ENCODE results near the gene GNAZ.
"Not testable (repeated sequence)": the region's sequence is repeated elsewhere in the genome, so short reads cannot be mapped to it uniquely, and the experiment has no call there.

GNAZ gene

DNA sequence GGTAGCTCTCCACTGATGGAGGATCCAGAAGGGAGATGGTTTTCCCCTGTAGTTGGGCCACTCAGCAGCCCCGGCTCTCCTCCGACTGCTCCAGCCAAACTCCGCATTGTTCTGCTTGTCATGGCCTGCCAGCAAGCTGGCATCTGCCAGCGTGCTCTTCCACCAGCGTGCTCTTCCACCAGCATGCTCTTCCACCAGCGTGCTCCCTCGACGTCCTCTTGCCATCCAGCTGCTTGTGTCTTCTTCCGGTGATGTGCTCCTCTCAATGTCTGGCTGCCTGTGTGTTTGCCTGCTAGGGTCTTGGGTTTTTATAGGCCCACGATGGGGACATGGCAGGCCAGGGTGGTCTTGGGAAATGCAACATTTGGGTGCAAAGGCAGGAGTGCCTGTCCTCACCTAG lies 43.5 kb upstream of the GNAZ start:
- DNase-seq: no peak
- no peak overlapping the region for H2AK5ac ChIP-seq (ENCODE audit: low read length)
- no peak overlapping the region for H2BK12ac ChIP-seq (ENCODE audit: low read length)
- no peaks in the 10 kb centered on the region for H3K4me1 ChIP-seq (ENCODE audit: control insufficient read depth in 1 of 2, insufficient read depth in 2 of 2, low read length in 2 of 2)
- WGBS (ENCODE audit: extremely low coverage, insufficient coverage, insufficient read length): no CpG with 5 or more reads among the region's 10 CpGs
- H3K23ac ChIP-seq (ENCODE audit: low read length): no peak overlapping the region
- H3K18ac ChIP-seq (ENCODE audit: low read length): no peak overlapping the region
- H3K14ac ChIP-seq (ENCODE audit: low read length): no peak overlapping the region
- H3K79me1 ChIP-seq (ENCODE audit: low read length): no peaks in the 10 kb centered on the region
- H3K4me3 ChIP-seq (ENCODE audit: low read depth, low read length): no peak overlapping the region
- no peak overlapping the region for H3K4ac ChIP-seq (ENCODE audit: low read depth, low read length)
- H2BK120ac ChIP-seq (ENCODE audit: insufficient read depth, low read length, poor library complexity): no peak overlapping the region
- H3K79me2 ChIP-seq (ENCODE audit: control insufficient read depth, insufficient read depth, low read length, poor library complexity): no peaks in the 10 kb centered on the region
- no peaks in the 10 kb centered on the region for H3K36me3 ChIP-seq (ENCODE audit: control insufficient read depth in 1 of 2, insufficient read depth in 2 of 2, low read length in 2 of 2)
- H2BK5ac ChIP-seq (ENCODE audit: low read depth, low read length, poor library complexity): no peak overlapping the region
- no peaks in the 10 kb centered on the region for H3K27me3 ChIP-seq (ENCODE audit: insufficient read depth, low read length)
- H2AFZ ChIP-seq (ENCODE audit: insufficient read depth, low read length, poor library complexity): no peak overlapping the region
- no peak overlapping the region for H3K4me2 ChIP-seq (ENCODE audit: low read length)
- H4K8ac ChIP-seq (ENCODE audit: low read depth, low read length): no peak overlapping the region
- no peaks in the 10 kb centered on the region for H3K9me3 ChIP-seq (ENCODE audit: insufficient read depth, low read depth, low read length)
- H3K27ac ChIP-seq (ENCODE audit: low read depth, low read length): no peak overlapping the region
- H4K12ac ChIP-seq (ENCODE audit: low read depth, low read length): no peak overlapping the region
- no peak overlapping the region for H4K91ac ChIP-seq (ENCODE audit: low read depth, low read length)
- H3K9ac ChIP-seq (ENCODE audit: low read length): no peak overlapping the region

DNA sequence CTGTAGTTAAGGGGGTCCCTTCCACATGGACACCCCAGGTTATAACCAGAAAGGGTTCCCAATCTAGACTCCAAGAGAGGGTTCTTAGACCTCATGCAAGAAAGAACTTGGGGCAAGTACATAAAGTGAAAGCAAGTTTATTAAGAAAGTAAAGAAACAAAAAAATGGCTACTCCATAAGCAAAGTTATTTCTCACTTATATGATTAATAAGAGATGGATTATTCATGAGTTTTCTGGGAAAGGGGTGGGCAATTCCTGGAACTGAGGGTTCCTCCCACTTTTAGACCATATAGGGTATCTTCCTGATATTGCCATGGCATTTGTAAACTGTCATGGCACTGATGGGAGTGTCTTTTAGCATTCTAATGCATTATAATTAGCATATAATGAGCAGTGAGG lies 42.5 kb upstream of the GNAZ start:
- not testable (repeated sequence) for H2BK12ac ChIP-seq (ENCODE audit: low read length); H3K27ac ChIP-seq (ENCODE audit: low read depth, low read length); H3K79me2 ChIP-seq (ENCODE audit: control insufficient read depth, insufficient read depth, low read length, poor library complexity); H3K9ac ChIP-seq (ENCODE audit: low read length); H4K8ac ChIP-seq (ENCODE audit: low read depth, low read length); H3K79me1 ChIP-seq (ENCODE audit: low read length); H2AK5ac ChIP-seq (ENCODE audit: low read length); H3K9me3 ChIP-seq (ENCODE audit: insufficient read depth, low read depth, low read length); H3K27me3 ChIP-seq (ENCODE audit: insufficient read depth, low read length); H2AFZ ChIP-seq (ENCODE audit: insufficient read depth, low read length, poor library complexity); H3K36me3 ChIP-seq (ENCODE audit: control insufficient read depth in 1 of 2, insufficient read depth in 2 of 2, low read length in 2 of 2); H3K4me3 ChIP-seq (ENCODE audit: low read depth, low read length); H3K23ac ChIP-seq (ENCODE audit: low read length); H2BK5ac ChIP-seq (ENCODE audit: low read depth, low read length, poor library complexity); H4K12ac ChIP-seq (ENCODE audit: low read depth, low read length); H3K14ac ChIP-seq (ENCODE audit: low read length); H2BK120ac ChIP-seq (ENCODE audit: insufficient read depth, low read length, poor library complexity); H3K4ac ChIP-seq (ENCODE audit: low read depth, low read length); H3K18ac ChIP-seq (ENCODE audit: low read length); H4K91ac ChIP-seq (ENCODE audit: low read depth, low read length); H3K4me2 ChIP-seq (ENCODE audit: low read length); DNase-seq; H3K4me1 ChIP-seq (ENCODE audit: control insufficient read depth in 1 of 2, insufficient read depth in 2 of 2, low read length in 2 of 2)

DNA sequence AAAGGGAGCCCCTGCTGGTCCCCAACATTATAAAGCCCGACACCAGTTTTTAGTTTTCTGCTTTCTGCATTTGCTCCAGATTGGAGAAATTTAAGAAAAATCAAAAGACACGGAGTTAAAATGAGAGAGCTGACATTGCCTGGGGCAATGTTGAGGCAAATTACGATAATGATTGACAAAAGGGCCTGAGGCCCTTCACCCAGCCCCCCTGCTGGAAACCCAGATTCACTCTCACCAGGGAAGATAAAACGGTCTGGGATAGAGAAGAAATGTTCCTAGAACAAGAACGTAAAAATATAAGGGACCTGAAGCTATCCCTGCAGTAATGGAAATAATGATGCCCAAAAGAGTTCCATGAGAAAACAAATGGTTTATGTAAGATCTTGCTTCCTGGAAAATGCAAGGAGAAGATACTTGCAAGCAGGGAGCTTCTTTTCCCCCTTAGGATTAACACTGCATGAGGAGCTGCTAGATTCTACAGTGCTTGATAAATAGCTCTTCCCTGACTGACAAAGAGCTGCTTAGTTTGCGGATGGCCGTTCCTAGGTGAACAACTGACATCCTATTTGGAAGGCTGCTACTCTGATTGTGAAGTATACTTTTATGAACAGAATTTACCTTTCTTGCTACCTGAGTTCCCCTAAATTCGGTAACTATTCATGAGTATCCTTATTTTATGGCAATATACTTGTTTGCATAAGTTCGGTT lies 40.6 kb upstream of the GNAZ start:
- DNase-seq: no peak
- no CpG with 5 or more reads among the region's 9 CpGs for WGBS (ENCODE audit: extremely low coverage, insufficient coverage, insufficient read length)

GRCh38 chr22:23031381-23031780 lies 38.9 kb upstream of the GNAZ start:
- H2BK5ac ChIP-seq (ENCODE audit: low read depth, low read length, poor library complexity): no peak overlapping the region
- no peaks in the 10 kb centered on the region for H3K27me3 ChIP-seq (ENCODE audit: insufficient read depth, low read length)
- no peak overlapping the region for H2AFZ ChIP-seq (ENCODE audit: insufficient read depth, low read length, poor library complexity)
- no peak overlapping the region for H2AK5ac ChIP-seq (ENCODE audit: low read length)
- H3K27ac ChIP-seq (ENCODE audit: low read depth, low read length): no peak overlapping the region
- no peak overlapping the region for H3K4me2 ChIP-seq (ENCODE audit: low read length)
- no peak overlapping the region for H3K9ac ChIP-seq (ENCODE audit: low read length)
- WGBS (ENCODE audit: extremely low coverage, insufficient coverage, insufficient read length): no CpG with 5 or more reads among the region's 4 CpGs
- no peak overlapping the region for H3K4me3 ChIP-seq (ENCODE audit: low read depth, low read length)
- H4K8ac ChIP-seq (ENCODE audit: low read depth, low read length): no peak overlapping the region
- no peak overlapping the region for H4K12ac ChIP-seq (ENCODE audit: low read depth, low read length)
- H3K18ac ChIP-seq (ENCODE audit: low read length): no peak overlapping the region
- no peak overlapping the region for H4K91ac ChIP-seq (ENCODE audit: low read depth, low read length)
- no peaks in the 10 kb centered on the region for H3K79me2 ChIP-seq (ENCODE audit: control insufficient read depth, insufficient read depth, low read length, poor library complexity)
- H3K14ac ChIP-seq (ENCODE audit: low read length): no peak overlapping the region
- H3K23ac ChIP-seq (ENCODE audit: low read length): no peak overlapping the region
- H2BK12ac ChIP-seq (ENCODE audit: low read length): no peak overlapping the region
- H3K79me1 ChIP-seq (ENCODE audit: low read length): no peaks in the 10 kb centered on the region
- H3K9me3 ChIP-seq (ENCODE audit: insufficient read depth, low read depth, low read length): no peaks in the 10 kb centered on the region
- H3K4me1 ChIP-seq (ENCODE audit: control insufficient read depth in 1 of 2, insufficient read depth in 2 of 2, low read length in 2 of 2): no peaks in the 10 kb centered on the region
- H3K36me3 ChIP-seq (ENCODE audit: control insufficient read depth in 1 of 2, insufficient read depth in 2 of 2, low read length in 2 of 2): no peaks in the 10 kb centered on the region
- no peak overlapping the region for H2BK120ac ChIP-seq (ENCODE audit: insufficient read depth, low read length, poor library complexity)
- H3K4ac ChIP-seq (ENCODE audit: low read depth, low read length): no peak overlapping the region
- DNase-seq: no peak

More for the DNA sequence above, 40.6 kb upstream of the GNAZ start:
- Histone ChIP-seq H2BK5ac (ENCODE audit: low read depth, low read length, poor library complexity) (no peak overlapping the region), H3K14ac (ENCODE audit: low read length) (no peak overlapping the region), H3K79me1 (ENCODE audit: low read length) (no peaks in the 10 kb centered on the region), H3K27ac (ENCODE audit: low read depth, low read length) (no peak overlapping the region), H3K79me2 (ENCODE audit: control insufficient read depth, insufficient read depth, low read length, poor library complexity) (no peaks in the 10 kb centered on the region), H3K9ac (ENCODE audit: low read length) (no peak overlapping the region), H3K18ac (ENCODE audit: low read length) (no peak overlapping the region), H3K9me3 (ENCODE audit: insufficient read depth, low read depth, low read length) (no peaks in the 10 kb centered on the region), H3K4ac (ENCODE audit: low read depth, low read length) (no peak overlapping the region), H3K36me3 (ENCODE audit: control insufficient read depth in 1 of 2, insufficient read depth in 2 of 2, low read length in 2 of 2) (no peaks in the 10 kb centered on the region), H2BK12ac (ENCODE audit: low read length) (no peak overlapping the region), H3K4me3 (ENCODE audit: low read depth, low read length) (no peak overlapping the region), H4K12ac (ENCODE audit: low read depth, low read length) (no peak overlapping the region), H4K8ac (ENCODE audit: low read depth, low read length) (no peak overlapping the region), H3K27me3 (ENCODE audit: insufficient read depth, low read length) (no peaks in the 10 kb centered on the region), H2AFZ (ENCODE audit: insufficient read depth, low read length, poor library complexity) (no peak overlapping the region), H2BK120ac (ENCODE audit: insufficient read depth, low read length, poor library complexity) (no peak overlapping the region), H4K91ac (ENCODE audit: low read depth, low read length) (no peak overlapping the region), H3K4me1 (ENCODE audit: control insufficient read depth in 1 of 2, insufficient read depth in 2 of 2, low read length in 2 of 2) (no peaks in the 10 kb centered on the region), H3K4me2 (ENCODE audit: low read length) (no peak overlapping the region), H3K23ac (ENCODE audit: low read length) (no peak overlapping the region), H2AK5ac (ENCODE audit: low read length) (no peak overlapping the region)
